ENCODE results near the gene PLEKHD1. TPM values are rescaled to one million over a fixed set of nuclear protein-coding genes. Genes with fewer than 3 reads are reported as not detected.

PLEKHD1 gene
- total and polyA plus RNA-seq, 2 of the 8 experiments (the other 6 are each of a cell fraction or from before 2014, with no cell fraction given) = 0.24 to 0.48 TPM

GRCh38 chr14:69529563-69529962 is 45.0 kb downstream of the PLEKHD1 start (continued):
- TF ChIP-seq CHD7 (IDR thresholded peaks at IDR 0.05; ENCODE audit: insufficient replicate concordance, low read length) (no peak), PHF8 (conservative IDR thresholded peaks at IDR 0.05; ENCODE audit: low read depth, low read length) (no peak), KDM4A (IDR thresholded peaks at IDR 0.05; ENCODE audit: low read depth, low read length, severe bottlenecking) (no peak)
